Measurements from ENCODE around the gene GSC.
"Not testable (repeated sequence)": the region's sequence is repeated elsewhere in the genome, so short reads cannot be mapped to it uniquely, and the experiment has no call there.

GSC gene

GRCh38 chr14:94801225-94801624, 31.3 kb upstream of the GSC start:
- Histone ChIP-seq H3K27me3 (ENCODE audit: insufficient read depth, poor library complexity, severe bottlenecking) (peaks cover 5% of the 10 kb centered on the region), H3K9me3 (ENCODE audit: severe bottlenecking) (no peaks in the 10 kb centered on the region), H3K36me3 (ENCODE audit: low read depth) (no peaks in the 10 kb centered on the region), H3K27ac (ENCODE audit: poor library complexity, severe bottlenecking) (no peak overlapping the region), H3K4me1 (ENCODE audit: insufficient read depth, poor library complexity, severe bottlenecking) (peaks cover 3% of the 10 kb centered on the region), H3K4me3 (ENCODE audit: severe bottlenecking) (no peak overlapping the region)
- peak; percentile 29 for DNase-seq (ENCODE audit: low spot score)
- no peak for TF ChIP-seq CTCF (IDR thresholded peaks at IDR 0.05; ENCODE audit: poor library complexity, severe bottlenecking)
- ATAC-seq (ENCODE audit: low read depth), result no peak

GRCh38 chr14:94800764-94801163, 30.9 kb upstream of the GSC start:
- H3K27me3 ChIP-seq (ENCODE audit: insufficient read depth, poor library complexity, severe bottlenecking); ATAC-seq (ENCODE audit: low read depth); H3K9me3 ChIP-seq (ENCODE audit: severe bottlenecking): not testable (repeated sequence)

DNA sequence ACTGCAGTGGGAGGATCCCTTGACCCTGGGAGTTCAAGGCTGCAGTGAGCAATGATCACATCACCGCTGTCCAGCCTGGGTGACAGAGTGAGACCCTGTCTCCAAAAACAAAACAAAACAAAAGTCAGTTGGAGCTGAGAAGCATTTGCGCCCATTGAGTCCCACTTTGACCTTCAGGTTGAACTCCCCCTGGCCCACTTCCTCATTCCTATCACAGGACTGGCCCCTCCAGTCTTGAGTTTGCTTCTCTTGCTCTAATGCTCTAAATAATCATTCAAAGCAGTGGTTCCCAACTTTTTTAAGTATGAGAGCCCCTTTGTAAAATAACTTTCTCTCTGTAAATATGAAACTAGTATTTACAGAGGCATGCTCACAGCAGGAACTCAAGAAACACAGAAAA, 28.0 kb upstream of the GSC start:
- H3K4me3 ChIP-seq (ENCODE audit: severe bottlenecking), result no peak overlapping the region
- H3K27me3 ChIP-seq (ENCODE audit: insufficient read depth, poor library complexity, severe bottlenecking), result peaks cover 5% of the 10 kb centered on the region
- ATAC-seq (ENCODE audit: low read depth), result no peak
- DNase-seq (ENCODE audit: low spot score), result no peak
- TF ChIP-seq CTCF (IDR thresholded peaks at IDR 0.05; ENCODE audit: poor library complexity, severe bottlenecking), result no peak
- no peak overlapping the region for H3K27ac ChIP-seq (ENCODE audit: poor library complexity, severe bottlenecking)
- H3K36me3 ChIP-seq (ENCODE audit: low read depth), result no peaks in the 10 kb centered on the region
- peaks cover 8% of the 10 kb centered on the region for H3K4me1 ChIP-seq (ENCODE audit: insufficient read depth, poor library complexity, severe bottlenecking)
- no peaks in the 10 kb centered on the region for H3K9me3 ChIP-seq (ENCODE audit: severe bottlenecking)

More at GRCh38 chr14:94800764-94801163, 30.9 kb upstream of the GSC start:
- not testable (repeated sequence) for H3K36me3 ChIP-seq (ENCODE audit: low read depth); H3K27ac ChIP-seq (ENCODE audit: poor library complexity, severe bottlenecking); DNase-seq (ENCODE audit: low spot score); H3K4me1 ChIP-seq (ENCODE audit: insufficient read depth, poor library complexity, severe bottlenecking); H3K4me3 ChIP-seq (ENCODE audit: severe bottlenecking)

DNA sequence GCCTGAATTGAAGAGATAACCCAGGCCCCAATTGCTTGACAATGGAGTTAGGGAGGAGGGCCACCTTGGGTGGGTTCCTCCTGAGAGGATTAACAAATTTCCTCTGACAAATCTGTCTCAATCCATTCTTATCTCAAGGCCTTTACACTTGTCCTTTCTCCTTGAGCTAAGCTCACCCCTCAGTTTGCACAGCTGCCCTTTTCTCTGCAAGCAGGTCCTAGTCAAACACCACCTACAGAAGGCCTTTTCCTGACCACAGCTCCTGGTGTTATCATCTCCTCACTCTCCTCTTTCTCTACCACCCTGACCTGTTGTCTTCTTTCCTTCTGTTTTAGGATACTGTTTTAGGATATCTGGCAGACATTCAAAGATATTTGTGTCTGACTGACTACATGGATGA, 26.4 kb upstream of the GSC start:
- H3K36me3 ChIP-seq (ENCODE audit: low read depth), result no peaks in the 10 kb centered on the region
- DNase-seq (ENCODE audit: low spot score) (no peak), ATAC-seq (ENCODE audit: low read depth) (no peak)
- TF ChIP-seq CTCF (IDR thresholded peaks at IDR 0.05; ENCODE audit: poor library complexity, severe bottlenecking), result no peak
- no peak overlapping the region for H3K27ac ChIP-seq (ENCODE audit: poor library complexity, severe bottlenecking)
- H3K9me3 ChIP-seq (ENCODE audit: severe bottlenecking), result no peaks in the 10 kb centered on the region
- H3K4me3 ChIP-seq (ENCODE audit: severe bottlenecking), result no peak overlapping the region
- H3K4me1 ChIP-seq (ENCODE audit: insufficient read depth, poor library complexity, severe bottlenecking), result peaks cover 5% of the 10 kb centered on the region
- H3K27me3 ChIP-seq (ENCODE audit: insufficient read depth, poor library complexity, severe bottlenecking), result no peaks in the 10 kb centered on the region

DNA sequence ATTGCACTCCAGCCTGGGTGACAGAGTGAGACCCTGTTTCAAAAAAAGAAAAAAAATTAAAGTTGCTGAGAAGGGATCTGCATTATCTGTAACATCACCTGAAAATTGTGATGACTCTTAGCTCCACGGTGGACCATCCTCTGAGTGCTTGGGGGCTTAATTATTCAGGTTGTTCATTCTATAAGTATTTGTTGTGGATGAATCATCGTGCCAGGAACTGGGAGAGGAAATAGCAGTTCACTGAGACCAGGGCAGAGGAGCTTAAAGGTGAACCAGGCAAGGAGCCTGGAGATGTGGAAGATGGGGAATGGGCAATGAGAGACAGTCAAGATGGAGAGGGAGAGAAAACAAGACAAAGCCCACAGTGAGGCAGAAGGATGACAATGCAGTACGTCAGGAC, 25.5 kb upstream of the GSC start:
- no peak for DNase-seq (ENCODE audit: low spot score)
- H3K27ac ChIP-seq (ENCODE audit: poor library complexity, severe bottlenecking), result no peak overlapping the region
- H3K4me3 ChIP-seq (ENCODE audit: severe bottlenecking), result no peak overlapping the region
- ATAC-seq (ENCODE audit: low read depth), result peak; percentile 95
- no peaks in the 10 kb centered on the region for H3K9me3 ChIP-seq (ENCODE audit: severe bottlenecking)
- no peak for TF ChIP-seq CTCF (IDR thresholded peaks at IDR 0.05; ENCODE audit: poor library complexity, severe bottlenecking)
- H3K36me3 ChIP-seq (ENCODE audit: low read depth), result no peaks in the 10 kb centered on the region
- H3K4me1 ChIP-seq (ENCODE audit: insufficient read depth, poor library complexity, severe bottlenecking), result peaks cover 5% of the 10 kb centered on the region
- H3K27me3 ChIP-seq (ENCODE audit: insufficient read depth, poor library complexity, severe bottlenecking), result peaks cover 3% of the 10 kb centered on the region
